COLO829 (cell line): ENCODE results near the gene TBX5.

ENCODE experiments used
- DNase-seq: peaks from one replicate; pipeline ENCODE4 v3.0.0; 2012; ENCODE audit warnings: low spot score

Gene TBX5

DNA sequence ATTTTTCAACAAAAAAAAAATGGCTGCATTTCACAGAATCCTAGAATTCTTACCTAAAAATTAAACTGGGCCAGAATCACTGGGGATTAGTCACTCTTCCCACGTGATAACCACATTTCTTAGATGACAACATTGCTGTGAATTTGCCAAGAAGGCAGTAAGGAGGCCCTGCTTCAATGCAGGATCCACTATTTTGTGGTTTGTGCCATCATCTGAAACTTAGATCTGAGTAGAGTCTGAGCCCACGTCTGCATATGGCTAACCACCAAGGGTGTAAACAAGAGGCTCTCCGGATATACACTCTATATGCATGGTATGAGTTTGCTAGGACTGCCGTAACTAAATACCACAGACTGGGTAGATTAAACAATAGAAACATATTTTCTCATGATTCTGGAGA is 24.4 kb upstream of the TBX5 start:
- peak; percentile 15 for DNase-seq

- no peak for DNase-seq
Measured at GRCh38 chr12:114425031-114425626, 19.2 kb upstream of the TBX5 start.

DNA sequence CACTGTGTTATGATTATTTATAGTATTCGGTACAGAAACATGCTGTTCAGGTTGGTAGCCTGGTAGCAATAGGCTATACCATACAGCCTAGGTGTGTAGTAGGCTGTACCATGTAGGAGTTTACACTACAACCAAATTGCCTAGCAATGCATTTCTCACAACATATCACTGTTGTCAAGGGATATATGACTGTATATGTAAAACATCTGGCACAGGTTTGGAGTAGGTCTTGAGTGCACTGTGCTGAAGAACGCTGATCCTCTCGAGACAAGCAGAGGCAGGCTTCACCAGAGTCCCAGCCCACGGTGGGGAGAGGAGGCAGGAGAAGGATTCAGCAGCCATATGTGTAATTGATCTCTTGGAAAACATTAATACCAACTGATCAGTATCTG is 15.0 kb upstream of the TBX5 start:
- no peak for DNase-seq

DNA sequence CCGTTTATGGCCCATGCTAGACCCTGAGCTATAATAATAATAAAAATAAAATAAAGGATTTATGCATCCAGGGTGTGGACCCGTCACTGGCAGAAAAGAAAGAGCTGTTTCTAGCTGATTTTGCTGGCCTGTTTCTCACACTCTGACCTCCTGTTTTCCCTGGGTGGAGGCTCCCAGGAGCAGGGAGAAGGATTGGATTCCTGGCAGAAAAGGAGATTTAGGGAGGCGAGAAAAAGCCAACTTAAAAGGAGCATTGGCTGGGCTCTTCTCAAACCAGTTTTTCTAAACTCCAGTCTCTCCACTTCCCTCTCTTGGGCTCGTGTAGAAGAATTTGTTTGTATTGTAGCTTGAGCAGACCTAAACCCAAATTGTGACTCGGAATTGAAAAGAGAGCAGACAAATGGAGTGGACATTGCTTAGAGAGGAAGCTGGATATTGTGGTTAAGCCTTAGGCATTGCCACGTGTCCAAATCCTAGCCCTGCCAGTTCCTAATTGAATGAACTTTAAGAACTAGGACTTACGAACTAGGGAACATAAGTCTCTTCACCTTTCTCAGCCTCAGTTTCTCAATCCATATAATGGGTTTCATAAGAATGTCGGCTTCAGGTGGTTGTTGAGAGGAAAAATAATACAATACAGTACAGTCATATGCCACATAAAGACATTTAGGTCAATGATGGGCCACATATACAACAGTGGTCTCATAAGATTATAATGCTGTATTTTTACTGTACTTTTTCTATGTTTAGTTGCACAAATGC is 14.4 kb upstream of the TBX5 start:
- DNase-seq = no peak

GRCh38 chr12:114416028-114416427 is 10.1 kb upstream of the TBX5 start:
- DNase-seq = no peak

- DNase-seq = no peak
Measured at GRCh38 chr12:114415525-114415868, 9.6 kb upstream of the TBX5 start.

- DNase-seq = no peak
Measured at GRCh38 chr12:114414866-114415524, 9.1 kb upstream of the TBX5 start.

DNA sequence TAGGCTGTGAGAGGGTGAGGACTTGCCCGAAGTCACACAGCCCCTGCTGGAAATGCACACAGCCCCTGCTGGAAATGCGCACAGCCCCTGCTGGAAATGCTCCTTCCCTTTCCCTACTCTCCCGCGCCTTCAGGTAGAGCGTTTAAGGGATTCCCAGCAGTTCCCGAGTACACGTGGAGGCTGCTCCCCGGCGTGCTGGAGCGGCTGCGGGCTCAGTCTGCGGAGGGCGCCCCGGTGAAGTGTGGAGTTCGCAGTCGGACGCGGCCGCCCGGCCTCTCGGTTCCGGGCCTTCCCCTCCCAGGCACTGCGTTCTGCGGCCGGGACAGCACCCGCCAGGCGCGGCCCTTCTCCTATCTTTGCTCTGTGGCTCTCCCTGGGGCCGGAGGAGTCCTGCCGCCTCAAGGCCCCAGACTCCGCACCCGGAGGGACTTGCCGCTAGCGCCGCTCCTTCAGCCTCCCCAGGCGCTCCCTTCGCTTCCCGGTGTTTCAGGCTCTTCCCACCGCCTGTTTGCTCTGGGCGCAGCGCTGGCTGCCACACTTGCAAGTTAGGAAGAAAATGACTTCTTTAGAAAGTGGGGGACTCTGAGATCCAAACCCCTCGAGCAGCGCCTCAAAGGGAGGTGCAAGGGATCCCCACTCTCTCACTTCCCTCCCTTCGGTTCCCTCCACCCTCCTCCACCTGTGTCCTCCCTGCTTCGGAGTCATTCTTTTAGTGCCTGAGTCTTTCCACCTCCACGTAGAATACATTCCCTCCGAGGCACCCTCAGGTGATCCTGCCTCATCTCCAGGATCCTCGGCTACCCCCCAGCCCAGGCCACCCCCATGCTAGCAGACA is 8.3 kb upstream of the TBX5 start:
- no peak for DNase-seq

DNA sequence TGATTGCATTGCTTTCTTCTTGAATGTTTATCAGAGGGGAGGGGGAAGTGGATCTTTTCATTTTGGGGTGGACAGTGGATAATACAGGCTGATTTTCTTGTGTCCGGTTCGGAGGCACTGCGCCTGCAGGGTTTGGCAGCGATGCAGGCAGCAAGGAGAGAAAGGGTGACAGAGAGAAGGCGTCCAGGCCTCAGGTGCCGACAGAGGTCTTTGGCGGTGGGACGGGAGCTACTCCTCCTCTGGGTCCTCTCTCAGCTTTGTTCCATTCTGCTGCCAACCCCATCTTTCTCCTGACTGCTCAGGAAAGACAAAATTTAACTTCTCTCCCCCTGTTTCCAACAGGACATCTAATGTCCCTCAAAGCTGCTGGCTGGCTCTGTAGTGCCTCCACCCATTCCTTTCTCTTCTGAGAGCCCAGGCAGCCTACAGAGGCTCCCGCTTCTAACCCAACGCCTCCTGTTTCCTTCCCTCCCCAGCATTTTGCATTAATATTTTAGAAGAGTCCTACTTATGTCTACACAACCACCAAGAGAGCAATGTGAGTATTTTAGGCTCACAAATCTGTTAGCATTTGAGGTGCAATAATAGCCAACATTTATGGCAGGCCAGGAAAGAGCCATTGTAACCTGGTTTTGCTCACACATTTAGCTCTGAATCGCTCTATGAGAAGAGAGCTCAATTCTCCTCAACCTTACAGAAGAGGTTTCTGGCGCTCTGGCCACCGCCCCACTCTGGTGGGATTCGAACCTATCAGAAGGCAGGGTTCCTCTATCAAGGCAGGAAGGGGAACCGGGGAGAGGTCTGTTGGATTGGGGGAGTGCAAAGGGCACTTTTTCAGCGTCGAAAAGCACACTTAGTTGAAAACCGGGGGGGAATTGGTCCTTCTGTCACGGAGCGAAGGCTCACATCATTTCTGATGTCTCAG is 7.1 kb upstream of the TBX5 start:
- no peak for DNase-seq

DNA sequence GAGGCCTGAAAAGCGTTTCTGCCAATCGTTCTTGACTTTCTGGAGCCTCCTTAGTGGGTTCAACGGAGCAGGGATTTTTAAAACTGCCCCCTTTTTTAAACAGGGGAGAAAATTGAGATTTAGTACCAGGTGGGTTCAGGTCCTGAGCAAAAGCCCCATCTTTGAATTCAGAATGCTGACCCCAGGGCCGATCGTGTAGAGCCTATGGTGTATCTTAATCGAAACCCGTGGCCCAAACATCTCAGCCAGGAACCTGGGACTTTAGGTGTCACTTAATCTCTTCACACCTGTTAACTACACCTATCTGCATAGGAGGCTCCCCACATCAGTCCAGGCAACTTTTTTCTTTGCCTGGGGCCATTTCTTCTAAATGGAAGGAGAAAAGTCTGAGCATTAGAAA is 6.4 kb upstream of the TBX5 start:
- DNase-seq = no peak

- DNase-seq = no peak
Measured at GRCh38 chr12:114411071-114411837, 5.3 kb upstream of the TBX5 start.

DNA sequence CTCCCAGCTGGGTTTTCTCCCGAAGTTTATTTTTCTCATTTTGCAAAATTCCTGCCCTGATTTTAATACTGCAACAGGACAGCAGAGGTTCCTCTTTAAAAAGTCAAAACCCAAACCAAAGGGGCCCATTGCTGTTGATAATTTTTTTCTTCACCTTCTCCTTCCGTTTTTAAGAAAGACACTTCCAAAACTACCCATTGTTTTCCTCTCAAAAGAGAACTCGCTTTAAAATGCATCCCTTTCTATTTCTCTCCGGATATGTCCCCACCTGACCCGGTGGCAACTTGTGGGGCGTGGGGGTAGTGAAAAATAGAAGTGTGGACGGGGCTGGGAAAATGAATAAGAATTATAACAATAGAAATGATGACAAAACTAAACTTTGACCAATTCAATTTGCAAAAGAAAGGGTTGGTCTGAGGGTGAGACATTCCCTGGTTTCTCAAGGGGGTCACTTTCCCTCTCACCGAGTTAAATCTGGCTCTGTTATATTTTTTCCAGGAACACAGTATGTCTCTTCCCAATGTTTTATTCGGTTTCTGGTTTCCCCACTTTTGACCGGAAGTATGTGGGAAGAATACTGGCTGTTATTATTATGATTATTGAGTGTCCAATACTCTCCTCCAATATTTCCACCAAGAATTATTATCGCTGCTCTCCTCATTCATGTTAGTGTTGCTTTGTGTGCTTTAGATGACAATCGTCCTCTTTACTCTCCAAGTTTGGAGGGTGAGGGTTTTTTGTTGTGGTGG is 4.1 kb upstream of the TBX5 start:
- no peak for DNase-seq

DNA sequence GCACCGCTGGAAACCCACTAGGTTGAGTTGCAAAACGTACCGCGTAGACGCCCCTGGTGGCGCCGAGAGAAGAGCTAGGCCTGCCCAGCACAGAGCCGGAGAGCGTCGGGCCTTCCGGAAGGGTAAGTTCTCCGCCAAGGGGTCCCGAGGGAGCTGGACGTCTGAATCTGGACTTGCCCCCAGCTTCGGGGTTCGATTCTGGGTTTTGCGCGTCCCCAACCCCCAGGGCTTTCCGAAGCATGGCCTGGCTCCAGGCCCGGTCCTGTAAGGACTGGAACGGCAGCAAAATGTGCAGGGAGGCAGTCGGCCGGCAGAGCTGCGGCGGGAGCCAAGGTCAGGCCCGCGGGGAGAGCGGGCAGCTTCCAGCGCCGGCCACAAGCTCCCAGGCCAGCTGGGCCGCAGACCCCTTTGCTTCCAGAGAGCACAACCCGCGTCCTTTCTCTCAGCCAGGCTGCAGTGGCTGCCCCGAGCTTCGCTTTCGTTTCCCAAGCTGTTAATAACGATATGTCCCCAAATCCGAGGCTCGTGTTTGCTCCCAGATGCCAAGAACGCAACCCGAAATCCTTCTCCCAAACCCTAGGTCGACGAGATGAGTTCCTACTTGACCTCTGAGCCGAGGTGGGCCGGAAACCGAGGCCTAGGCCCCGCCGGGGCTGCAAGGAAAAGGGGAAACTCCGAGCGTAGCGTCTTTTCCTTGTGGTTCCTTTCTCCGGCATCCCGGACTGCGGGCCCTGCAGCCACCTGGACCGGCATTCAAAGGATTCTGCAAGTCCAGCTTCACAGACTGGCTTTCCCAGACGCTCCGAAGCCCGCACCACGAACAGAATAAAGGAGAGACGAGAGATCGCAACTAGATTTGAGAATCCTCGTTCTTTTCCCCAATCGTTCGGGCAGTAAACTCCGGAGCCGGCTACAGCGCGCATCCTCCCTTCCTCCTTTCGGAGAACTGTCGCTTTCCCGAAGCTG is 3.2 kb upstream of the TBX5 start:
- DNase-seq = no peak

DNA sequence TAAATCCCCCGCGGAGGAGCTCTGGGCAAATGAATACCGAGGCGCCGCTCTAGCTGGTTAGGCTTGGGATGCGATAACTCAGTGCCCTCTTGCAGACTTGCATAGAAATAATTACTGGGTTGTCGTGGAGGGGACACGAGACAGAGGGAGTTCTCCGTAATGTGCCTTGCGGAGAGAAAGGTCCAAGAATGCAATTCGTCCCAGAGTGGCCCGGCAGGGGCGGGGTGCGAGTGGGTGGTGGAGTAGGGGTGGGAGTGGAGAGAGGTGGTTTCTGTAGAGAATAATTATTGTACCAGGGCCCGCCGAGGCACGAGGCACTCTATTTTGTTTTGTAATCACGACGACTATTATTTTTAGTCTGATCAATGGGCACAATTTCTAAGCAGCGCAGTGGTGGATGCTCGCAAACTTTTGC is 2.5 kb upstream of the TBX5 start:
- DNase-seq = no peak

- no peak for DNase-seq
Measured at GRCh38 chr12:114407842-114408411, 2.0 kb upstream of the TBX5 start.

- DNase-seq = no peak
Measured at GRCh38 chr12:114406984-114407841, 1.3 kb upstream of the TBX5 start.

DNA sequence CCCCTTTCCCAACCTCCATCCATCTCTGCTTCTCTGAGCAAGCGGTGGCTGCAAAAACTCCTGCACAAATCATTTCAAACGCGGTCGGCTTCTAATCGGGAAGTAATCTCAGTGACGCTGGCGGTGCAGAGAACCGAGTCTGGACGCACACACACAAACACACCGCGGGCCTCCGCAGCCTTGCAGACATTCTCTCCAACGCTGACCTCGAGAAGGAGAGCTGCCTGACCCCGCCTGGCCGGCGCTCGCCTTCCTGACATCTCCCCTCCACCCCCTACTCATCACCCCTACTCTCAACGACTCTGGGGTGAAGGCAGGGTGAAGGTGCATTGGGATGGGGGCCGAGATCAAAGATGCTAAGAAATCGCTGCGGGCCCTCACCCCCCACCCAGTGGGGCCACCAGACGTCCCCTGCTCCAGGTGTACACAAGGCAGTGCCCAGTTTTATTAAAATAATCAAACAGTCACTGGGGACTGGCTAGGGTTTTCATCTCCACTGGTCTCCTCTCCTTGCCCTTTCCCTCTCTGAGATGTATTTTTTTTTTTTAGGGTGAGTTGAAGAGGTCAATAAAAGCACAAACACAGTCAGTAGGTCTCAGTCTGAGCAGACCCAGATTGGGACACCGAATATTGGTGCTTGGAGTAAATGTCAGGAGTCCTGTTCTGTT is 506 bp upstream of the TBX5 start:
- DNase-seq = no peak
